VCaP (cell line): ENCODE results near the gene CD93.

ENCODE experiments used
- H3K27ac ChIP-seq: fragments of 450-650 bp; 2 replicates; pipeline ENCODE4 v1.5.1; 2017
- CTCF ChIP-seq: fragments of 450-650 bp; conservative IDR thresholded peaks from 2 replicates; pipeline ENCODE4 v1.5.1; 2017; ENCODE audit warnings: mild to moderate bottlenecking, moderate library complexity

Gene CD93

GRCh38 chr20:23122796-23123655 is 36.9 kb upstream of the CD93 start:
- TF ChIP-seq CTCF = no peak
- no peak overlapping the region for H3K27ac ChIP-seq

- H3K27ac ChIP-seq = no peak overlapping the region
- TF ChIP-seq CTCF = no peak
These were observed 36.2 kb upstream of the CD93 start for GRCh38 chr20:23122321-23122720.

- no peak for TF ChIP-seq CTCF
- no peak overlapping the region for H3K27ac ChIP-seq
These were observed 35.7 kb upstream of the CD93 start for GRCh38 chr20:23121751-23122320.

GRCh38 chr20:23120936-23121750 is 35.0 kb upstream of the CD93 start:
- no peak overlapping the region for H3K27ac ChIP-seq
- no peak for TF ChIP-seq CTCF

GRCh38 chr20:23120261-23120660 is 34.1 kb upstream of the CD93 start:
- no peak for TF ChIP-seq CTCF
- no peak overlapping the region for H3K27ac ChIP-seq

GRCh38 chr20:23119456-23120216 is 33.5 kb upstream of the CD93 start:
- TF ChIP-seq CTCF = no peak
- no peak overlapping the region for H3K27ac ChIP-seq
